NCI-H2107 (cell line): ENCODE results near the gene PDE10A.

Experiments
- DNase-seq: peaks from one replicate; lab custom pipeline; 2025; lab: John Stamatoyannopoulos, UW

PDE10A gene

GRCh38 chr6:165662749-165663376 lies at the start of gene PDE10A:
TSS of gene PDE10A (minus strand) at chr6:165663241. CDS start at chr6:165662811, 430 bp downstream.
- no peak for DNase-seq

- DNase-seq = no peak
These were observed 46.0 kb upstream of the PDE10A start for GRCh38 chr6:165708985-165709576.

GRCh38 chr6:165707067-165707853 lies 44.2 kb upstream of the PDE10A start:
- no peak for DNase-seq

- no peak for DNase-seq
These were observed 42.9 kb upstream of the PDE10A start for GRCh38 chr6:165705941-165706340.

- no peak for DNase-seq
These were observed 41.2 kb upstream of the PDE10A start for GRCh38 chr6:165704045-165704748.

GRCh38 chr6:165702669-165703068 lies 39.6 kb upstream of the PDE10A start:
- DNase-seq = no peak

- DNase-seq = no peak
These were observed 38.7 kb upstream of the PDE10A start for GRCh38 chr6:165701564-165702354.

- no peak for DNase-seq
These were observed 38.0 kb upstream of the PDE10A start for GRCh38 chr6:165701005-165701404.

- DNase-seq = no peak
These were observed 35.8 kb upstream of the PDE10A start for GRCh38 chr6:165698868-165699267.

- no peak for DNase-seq
These were observed 34.1 kb upstream of the PDE10A start for GRCh38 chr6:165697171-165697570.

GRCh38 chr6:165695722-165696515 lies 32.9 kb upstream of the PDE10A start:
- DNase-seq = no peak

GRCh38 chr6:165694296-165694695 lies 31.3 kb upstream of the PDE10A start:
- no peak for DNase-seq

GRCh38 chr6:165692106-165692653 lies 29.1 kb upstream of the PDE10A start:
- DNase-seq = no peak

- no peak for DNase-seq
These were observed 26.7 kb upstream of the PDE10A start for GRCh38 chr6:165689699-165690098.

- DNase-seq = no peak
These were observed 23.7 kb upstream of the PDE10A start for GRCh38 chr6:165686596-165687365.

- no peak for DNase-seq
These were observed 22.3 kb upstream of the PDE10A start for GRCh38 chr6:165685302-165685701.

GRCh38 chr6:165684333-165684732 lies 21.3 kb upstream of the PDE10A start:
- DNase-seq = no peak

- DNase-seq = no peak
These were observed 17.9 kb upstream of the PDE10A start for GRCh38 chr6:165680975-165681374.

- no peak for DNase-seq
These were observed 16.3 kb upstream of the PDE10A start for GRCh38 chr6:165679326-165679725.

GRCh38 chr6:165678904-165679303 lies 15.9 kb upstream of the PDE10A start:
- DNase-seq = no peak
